ENCODE data around the gene TRIAP1.
A peak's percentile ranks its signal among the peaks of the same experiment; 100 is the strongest.

The TRIAP1 gene

GRCh38 chr12:120475643-120476042 is 29.5 kb upstream of the TRIAP1 start:
- CTCF ChIA-PET = no interaction called here
- peaks cover 8% of the 10 kb centered on the region for H3K4me1 Mint-ChIP-seq
- H3K36me3 Mint-ChIP-seq = no peaks in the 10 kb centered on the region
- H3K27ac Mint-ChIP-seq = no peak overlapping the region
- DNase-seq = no peak
- no peak overlapping the region for H3K4me3 Mint-ChIP-seq
- no peaks in the 10 kb centered on the region for H3K9me3 Mint-ChIP-seq
- H3K27me3 Mint-ChIP-seq = peaks cover 11% of the 10 kb centered on the region

- Mint-ChIP-seq H3K9me3 (no peaks in the 10 kb centered on the region), H3K27ac (no peak overlapping the region), H3K4me3 (no peak overlapping the region), H3K4me1 (peaks cover 14% of the 10 kb centered on the region), H3K36me3 (peaks cover 2% of the 10 kb centered on the region), H3K27me3 (peaks cover 11% of the 10 kb centered on the region)
- CTCF ChIA-PET = interaction anchor here (1.1 kb wide), 1 partner anchor 19 kb away, joined by 4 read pairs; no protein-coding TSS in a partner anchor
- no peak for DNase-seq
Measured at GRCh38 chr12:120474616-120474960, 28.4 kb upstream of the TRIAP1 start.

DNA sequence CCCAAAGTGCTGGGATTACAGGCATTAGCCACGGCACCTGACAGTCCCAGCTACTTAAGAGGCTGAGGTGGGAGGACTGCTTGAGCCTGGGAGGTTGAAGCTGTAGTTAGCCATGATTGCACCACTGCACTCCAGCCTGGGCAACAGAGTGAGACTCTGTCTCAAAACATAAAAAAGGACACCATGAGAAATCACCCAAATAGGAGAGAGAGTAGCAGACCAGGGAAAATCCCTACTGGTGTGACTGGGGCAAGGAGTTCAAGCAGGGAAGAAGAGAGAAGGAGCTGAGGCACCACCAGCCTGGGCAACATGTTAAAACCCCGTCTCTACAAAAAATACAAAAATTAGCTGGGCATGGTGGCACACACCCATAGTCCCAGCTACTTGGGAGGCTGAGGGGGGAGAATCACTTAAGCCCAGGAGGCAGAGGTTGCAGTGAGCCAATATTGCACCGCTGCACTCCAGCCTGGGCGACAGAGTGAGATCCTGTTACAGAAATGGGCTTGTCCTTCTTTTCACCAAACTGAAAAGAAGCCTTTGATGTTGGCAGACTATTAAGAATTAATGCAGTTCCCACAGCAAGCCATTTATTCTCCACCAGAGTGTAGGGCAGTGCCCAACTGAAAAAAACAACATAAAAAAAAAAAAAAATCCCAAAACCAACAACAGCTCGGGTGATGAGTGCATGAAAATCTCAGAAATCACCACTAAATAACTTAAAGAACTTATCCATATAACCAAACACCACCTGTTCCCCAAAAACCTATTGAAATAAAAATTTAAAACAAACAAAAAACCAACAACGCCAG is 27.8 kb upstream of the TRIAP1 start:
- CTCF ChIA-PET = interaction anchor here (1.1 kb wide), 1 partner anchor 19 kb away, joined by 4 read pairs; no protein-coding TSS in a partner anchor
- no peak for DNase-seq
- Mint-ChIP-seq H3K36me3 (peaks cover 2% of the 10 kb centered on the region), H3K4me1 (peaks cover 14% of the 10 kb centered on the region), H3K27ac (no peak overlapping the region), H3K9me3 (no peaks in the 10 kb centered on the region), H3K27me3 (peaks cover 11% of the 10 kb centered on the region), H3K4me3 (no peak overlapping the region)

DNA sequence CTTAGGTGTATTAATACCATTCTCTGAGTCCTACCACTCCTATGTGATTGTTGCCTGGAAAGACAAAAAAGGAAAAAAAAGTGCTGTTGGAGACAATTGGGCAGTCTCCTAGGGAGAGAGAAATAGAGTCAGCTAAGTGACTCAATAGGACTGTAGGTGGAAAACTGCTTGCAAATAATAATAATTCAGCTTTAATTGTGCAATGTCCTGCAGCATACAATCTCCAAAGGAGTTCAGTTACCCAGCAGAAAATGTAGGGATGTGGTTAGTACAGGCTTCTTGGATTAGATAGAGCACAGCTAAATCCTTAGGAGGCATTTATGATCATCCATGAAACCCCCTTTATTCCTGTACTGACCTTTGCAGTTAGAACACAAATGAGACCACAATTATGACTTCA is 26.3 kb upstream of the TRIAP1 start:
- Mint-ChIP-seq H3K4me3 (no peak overlapping the region), H3K9me3 (no peaks in the 10 kb centered on the region), H3K27ac (no peak overlapping the region), H3K4me1 (peaks cover 23% of the 10 kb centered on the region), H3K36me3 (peaks cover 5% of the 10 kb centered on the region), H3K27me3 (peaks cover 11% of the 10 kb centered on the region)
- DNase-seq = no peak
- CTCF ChIA-PET = interaction anchor here (1.0 to 1.5 kb wide), 3 partner anchors 13 to 181 kb away, joined by 3 read pairs; no protein-coding TSS in a partner anchor

GRCh38 chr12:120470150-120470784 is 24.1 kb upstream of the TRIAP1 start:
- no peak for DNase-seq
- Mint-ChIP-seq H3K27me3 (peaks cover 7% of the 10 kb centered on the region), H3K36me3 (peaks cover 21% of the 10 kb centered on the region), H3K4me1 (peaks cover 38% of the 10 kb centered on the region), H3K9me3 (no peaks in the 10 kb centered on the region), H3K27ac (peak overlapping the region; percentile 87), H3K4me3 (peak overlapping the region; percentile 93)
- CTCF ChIA-PET = interaction anchor here (0.7 to 2.6 kb wide), 11 partner anchors 10 to 113 kb away, joined by 3 to 7 read pairs (median 4); partner anchors contain the start of gene COX6A1

GRCh38 chr12:120469450-120470149 is 23.4 kb upstream of the TRIAP1 start, which contains the start of gene SRSF9:
SRSF9 (minus strand) TSS chr12:120469748; CDS start chr12:120469609, 139 bp downstream.
- Mint-ChIP-seq H3K9me3 (no peaks in the 10 kb centered on the region), H3K4me3 (peak within 1 kb of the TSS; percentile 93), H3K27ac (peak within 1 kb of the TSS; percentile 90), H3K36me3 (peaks cover 24% of the 10 kb centered on the region), H3K4me1 (peaks cover 39% of the 10 kb centered on the region), H3K27me3 (peaks cover 7% of the 10 kb centered on the region)
- peak; percentile 97 for DNase-seq
- CTCF ChIA-PET = interaction anchor here (0.7 to 2.6 kb wide), 15 partner anchors 10 to 152 kb away, joined by 3 to 7 read pairs (median 3); partner anchors contain the start of genes COX6A1 and POP5

- peak overlapping the region; percentile 93 for H3K4me3 Mint-ChIP-seq
- CTCF ChIA-PET = interaction anchor here (0.8 to 2.6 kb wide), 9 partner anchors 11 to 152 kb away, joined by 3 to 9 read pairs (median 3); partner anchors contain the start of genes COX6A1 and POP5
- no peaks in the 10 kb centered on the region for H3K9me3 Mint-ChIP-seq
- peaks cover 4% of the 10 kb centered on the region for H3K27me3 Mint-ChIP-seq
- peaks cover 39% of the 10 kb centered on the region for H3K4me1 Mint-ChIP-seq
- no peak for DNase-seq
- peaks cover 30% of the 10 kb centered on the region for H3K36me3 Mint-ChIP-seq
- H3K27ac Mint-ChIP-seq = peak overlapping the region; percentile 90
Measured at GRCh38 chr12:120468821-120469449, 22.8 kb upstream of the TRIAP1 start.

- Mint-ChIP-seq H3K36me3 (peaks cover 36% of the 10 kb centered on the region), H3K4me1 (peaks cover 39% of the 10 kb centered on the region), H3K9me3 (no peaks in the 10 kb centered on the region), H3K4me3 (peak overlapping the region; percentile 93), H3K27me3 (no peaks in the 10 kb centered on the region), H3K27ac (peak overlapping the region; percentile 90)
- DNase-seq = peak; percentile 40
- CTCF ChIA-PET = interaction anchor here (0.7 to 2.6 kb wide), 10 partner anchors 8 to 115 kb away, joined by 3 to 11 read pairs (median 4); partner anchors contain the start of gene COX6A1
Measured at GRCh38 chr12:120468325-120468820, 22.2 kb upstream of the TRIAP1 start.

GRCh38 chr12:120467439-120467838 is 21.3 kb upstream of the TRIAP1 start:
- Mint-ChIP-seq H3K27me3 (no peaks in the 10 kb centered on the region), H3K27ac (no peak overlapping the region), H3K9me3 (no peaks in the 10 kb centered on the region), H3K4me1 (peaks cover 39% of the 10 kb centered on the region), H3K4me3 (peak overlapping the region; percentile 93), H3K36me3 (peaks cover 43% of the 10 kb centered on the region)
- CTCF ChIA-PET = interaction anchor here (0.7 to 2.8 kb wide), 5 partner anchors 8 to 28 kb away, joined by 3 to 14 read pairs (median 11); no protein-coding TSS in a partner anchor
- no peak for DNase-seq

GRCh38 chr12:120466560-120467315 is 20.6 kb upstream of the TRIAP1 start:
- no peaks in the 10 kb centered on the region for H3K27me3 Mint-ChIP-seq
- H3K9me3 Mint-ChIP-seq = no peaks in the 10 kb centered on the region
- H3K4me1 Mint-ChIP-seq = peaks cover 39% of the 10 kb centered on the region
- peaks cover 49% of the 10 kb centered on the region for H3K36me3 Mint-ChIP-seq
- CTCF ChIA-PET = interaction anchor here (0.6 to 2.8 kb wide), 12 partner anchors 9 to 163 kb away, joined by 3 to 14 read pairs (median 4); partner anchors contain the start of gene COQ5
- H3K27ac Mint-ChIP-seq = peak overlapping the region; percentile 19
- no peak overlapping the region for H3K4me3 Mint-ChIP-seq
- peak; percentile 66 for DNase-seq

GRCh38 chr12:120465756-120466155 is 19.6 kb upstream of the TRIAP1 start:
- Mint-ChIP-seq H3K4me3 (no peak overlapping the region), H3K36me3 (peaks cover 51% of the 10 kb centered on the region), H3K4me1 (peaks cover 32% of the 10 kb centered on the region), H3K27me3 (no peaks in the 10 kb centered on the region), H3K9me3 (no peaks in the 10 kb centered on the region), H3K27ac (no peak overlapping the region)
- CTCF ChIA-PET = interaction anchor here (0.8 to 2.8 kb wide), 6 partner anchors 8 to 110 kb away, joined by 3 to 14 read pairs (median 4); no protein-coding TSS in a partner anchor
- no peak for DNase-seq

DNA sequence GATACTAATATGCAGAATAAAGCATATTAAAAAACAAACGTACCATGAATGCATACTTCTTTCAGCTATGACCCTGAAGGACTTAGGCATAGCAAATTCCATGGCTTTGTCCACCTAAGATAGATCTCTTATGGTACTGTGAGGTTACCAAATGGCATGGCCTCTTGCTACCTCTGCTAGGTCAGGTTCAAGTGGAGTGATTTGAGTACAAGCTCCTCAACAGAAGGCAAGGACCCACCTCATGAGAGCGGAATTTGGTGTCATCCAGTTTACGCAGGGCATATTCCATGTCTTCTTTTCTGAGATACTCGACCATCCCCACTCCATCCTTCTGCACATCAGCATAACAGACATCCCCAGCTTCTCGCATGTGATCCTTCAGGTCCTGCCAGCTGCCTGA is 17.5 kb upstream of the TRIAP1 start:
- Mint-ChIP-seq H3K4me1 (peaks cover 25% of the 10 kb centered on the region), H3K9me3 (no peaks in the 10 kb centered on the region), H3K27ac (no peak overlapping the region), H3K27me3 (no peaks in the 10 kb centered on the region), H3K4me3 (no peak overlapping the region), H3K36me3 (peaks cover 65% of the 10 kb centered on the region)
- CTCF ChIA-PET = interaction anchor here (3.2 kb wide), 1 partner anchor 10 kb away, joined by 19 read pairs; no protein-coding TSS in a partner anchor
- no peak for DNase-seq

All from activated naive CD4-positive, alpha-beta T cell treated with anti-CD3 and anti-CD28 coated beads, Interleukin-2, amount 10 ng/mL, durations not matched to agents 7 days and 5 days (primary cell).